HT-29 (cell line): Measurements from ENCODE around the gene SLC44A3. TPM values are rescaled to one million over a fixed set of nuclear protein-coding genes. Genes with fewer than 3 reads are reported as not detected.
"Not testable (repeated sequence)": the region's sequence is repeated elsewhere in the genome, so short reads cannot be mapped to it uniquely, and the experiment has no call there.

ENCODE experiments used
- DNase-seq: peaks from one replicate; pipeline ENCODE4 v3.0.0-alpha.2; 2015; ENCODE audit warnings: low spot score
- total RNA-seq: library from RNA; depleted of rRNA; stranded (reverse); fragments of >200 nt; shearing (Covaris generic); gene quantifications from 2 replicates; pipeline ENCODE4 v1.2.3, GENCODE V29; 2014; rRNA removed

The SLC44A3 gene
- total RNA-seq, 1 experiment from 2014 or later = 14.1 TPM

- DNase-seq = no peak
Measured at GRCh38 chr1:94931254-94931841, 111.2 kb downstream of the SLC44A3 start.

- DNase-seq = no peak
Measured at GRCh38 chr1:94934551-94934950, 114.4 kb downstream of the SLC44A3 start.

DNA sequence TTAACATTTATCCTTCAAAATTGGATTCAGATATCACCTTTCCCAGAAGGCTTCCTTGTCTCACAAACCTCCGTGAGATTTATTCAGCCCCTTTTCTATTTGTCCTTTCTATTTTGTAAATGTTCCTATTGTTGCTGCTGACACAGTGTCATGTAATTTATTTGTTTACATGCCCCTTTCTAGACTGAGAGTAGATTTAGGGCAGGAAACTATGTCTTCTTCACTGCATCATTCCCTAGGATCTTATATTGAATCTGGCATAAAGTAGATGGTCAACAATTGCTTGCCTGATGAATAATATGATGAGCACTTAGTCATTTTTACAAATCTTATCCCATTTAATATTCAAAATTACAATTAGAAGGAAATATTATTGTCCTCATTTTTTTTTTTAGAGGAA lies 114.9 kb downstream of the SLC44A3 start:
- no peak for DNase-seq

- DNase-seq = no peak
Measured at GRCh38 chr1:94935476-94935875, 115.3 kb downstream of the SLC44A3 start.

DNA sequence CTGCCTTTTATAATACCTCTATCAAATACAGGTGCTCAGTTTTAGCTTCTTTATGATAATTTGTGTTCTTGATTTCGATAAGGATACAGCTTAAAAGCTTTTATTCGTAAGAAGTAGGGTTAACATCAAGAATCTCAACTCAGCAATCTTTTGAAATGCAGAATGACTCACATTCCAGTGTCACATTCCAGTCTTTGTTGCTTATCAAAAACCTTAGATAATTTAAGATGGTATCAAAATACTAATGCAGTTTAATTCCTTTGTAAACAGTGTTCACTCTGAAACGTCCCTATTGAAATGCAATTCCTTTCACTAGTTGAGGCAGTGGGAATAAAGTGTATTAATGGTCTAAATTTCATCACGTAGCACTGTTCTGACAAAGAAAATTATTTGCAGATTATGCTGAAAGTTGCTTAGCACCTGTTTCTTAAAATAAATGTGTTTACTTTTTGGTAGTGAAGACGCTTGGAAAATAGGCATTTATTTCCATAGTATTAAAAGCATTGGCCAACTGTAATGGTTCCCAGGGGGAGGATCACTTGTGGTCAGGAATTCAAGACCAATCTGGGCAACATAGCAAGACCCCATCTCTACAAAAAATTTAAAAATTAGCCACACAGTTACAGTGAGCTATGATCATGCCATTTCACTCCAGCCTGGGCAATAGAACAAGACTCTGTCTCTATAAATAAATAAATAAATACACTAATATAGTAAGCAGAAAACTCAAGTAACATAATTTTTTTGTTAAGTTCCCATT lies 116.9 kb downstream of the SLC44A3 start:
- DNase-seq = no peak

DNA sequence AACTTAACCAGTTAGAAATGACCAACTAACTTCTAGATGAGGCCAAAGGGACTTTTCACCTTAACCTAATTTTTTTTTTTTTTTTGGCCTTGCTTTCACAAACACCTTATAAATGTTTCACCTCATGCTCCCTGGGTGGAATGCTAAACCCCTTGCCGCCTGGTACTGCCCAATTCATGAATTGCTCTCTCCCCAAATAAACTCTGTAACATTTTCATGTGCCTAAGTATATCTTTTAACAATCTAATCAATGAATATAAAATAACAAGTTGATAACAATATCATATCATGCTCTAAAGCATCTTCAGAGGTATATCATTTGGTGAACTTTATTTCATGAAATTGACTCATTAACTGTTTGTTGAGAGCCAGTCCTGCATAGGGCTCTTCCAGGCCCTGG lies 117.7 kb downstream of the SLC44A3 start:
- no peak for DNase-seq

- no peak for DNase-seq
Measured at GRCh38 chr1:94940738-94941137, 120.6 kb downstream of the SLC44A3 start.

GRCh38 chr1:94941480-94941879 lies 121.3 kb downstream of the SLC44A3 start:
- not testable (repeated sequence) for DNase-seq

- DNase-seq = peak; percentile 32
Measured at GRCh38 chr1:94942171-94943128, 122.3 kb downstream of the SLC44A3 start.

Other genes with a start within 250 kb of the SLC44A3 start
- 3.2 and 6.3 TPM in 2 replicates for gene CNN3, start 106.8 kb downstream of the SLC44A3 start, total RNA-seq